Measurements from ENCODE around the gene UGT3A1. TPM values are rescaled to one million over a fixed set of nuclear protein-coding genes. Genes with fewer than 3 reads are reported as not detected.
"Not testable (repeated sequence)": the region's sequence is repeated elsewhere in the genome, so short reads cannot be mapped to it uniquely, and the experiment has no call there.

UGT3A1 gene
- total RNA-seq, 1 donor from 2014 or later = not detected

GRCh38 chr5:36031223-36031622, 40.0 kb upstream of the UGT3A1 start:
- peaks cover 3% of the 10 kb centered on the region for H3K27me3 Mint-ChIP-seq (ENCODE audit: low read depth)
- no peak for DNase-seq (ENCODE audit: low spot score)
- TF ChIP-seq CTCF (IDR thresholded peaks at IDR 0.05) = no peak
- H3K27ac Mint-ChIP-seq (ENCODE audit: unreplicated experiment) = no peak overlapping the region
- H3K4me1 Mint-ChIP-seq (ENCODE audit: low read depth) = no peaks in the 10 kb centered on the region
- H3K36me3 Mint-ChIP-seq (ENCODE audit: low read depth) = no peaks in the 10 kb centered on the region
- no peak overlapping the region for H3K4me3 Mint-ChIP-seq (ENCODE audit: unreplicated experiment)
- H3K9me3 Mint-ChIP-seq (ENCODE audit: low read depth) = peaks cover 8% of the 10 kb centered on the region

- H3K36me3 Mint-ChIP-seq (ENCODE audit: low read depth) = no peaks in the 10 kb centered on the region
- no peak for DNase-seq (ENCODE audit: low spot score)
- H3K4me1 Mint-ChIP-seq (ENCODE audit: low read depth) = no peaks in the 10 kb centered on the region
- H3K9me3 Mint-ChIP-seq (ENCODE audit: low read depth) = peaks cover 8% of the 10 kb centered on the region
- no peak for TF ChIP-seq CTCF (IDR thresholded peaks at IDR 0.05)
- H3K4me3 Mint-ChIP-seq (ENCODE audit: unreplicated experiment) = no peak overlapping the region
- H3K27ac Mint-ChIP-seq (ENCODE audit: unreplicated experiment) = no peak overlapping the region
- peaks cover 4% of the 10 kb centered on the region for H3K27me3 Mint-ChIP-seq (ENCODE audit: low read depth)
Observed at GRCh38 chr5:36029914-36030313, 38.7 kb upstream of the UGT3A1 start.

GRCh38 chr5:36028816-36029465, 37.8 kb upstream of the UGT3A1 start:
- no peak for DNase-seq (ENCODE audit: low spot score)
- H3K36me3 Mint-ChIP-seq (ENCODE audit: low read depth) = no peaks in the 10 kb centered on the region
- peaks cover 10% of the 10 kb centered on the region for H3K27me3 Mint-ChIP-seq (ENCODE audit: low read depth)
- no peak overlapping the region for H3K27ac Mint-ChIP-seq (ENCODE audit: unreplicated experiment)
- H3K9me3 Mint-ChIP-seq (ENCODE audit: low read depth) = peaks cover 18% of the 10 kb centered on the region
- TF ChIP-seq CTCF (IDR thresholded peaks at IDR 0.05) = no peak
- no peaks in the 10 kb centered on the region for H3K4me1 Mint-ChIP-seq (ENCODE audit: low read depth)
- no peak overlapping the region for H3K4me3 Mint-ChIP-seq (ENCODE audit: unreplicated experiment)

- TF ChIP-seq CTCF (IDR thresholded peaks at IDR 0.05) = no peak
- Mint-ChIP-seq H3K4me3 (ENCODE audit: unreplicated experiment) (no peak overlapping the region), H3K36me3 (ENCODE audit: low read depth) (no peaks in the 10 kb centered on the region), H3K9me3 (ENCODE audit: low read depth) (peaks cover 20% of the 10 kb centered on the region), H3K4me1 (ENCODE audit: low read depth) (no peaks in the 10 kb centered on the region), H3K27ac (ENCODE audit: unreplicated experiment) (no peak overlapping the region), H3K27me3 (ENCODE audit: low read depth) (peaks cover 10% of the 10 kb centered on the region)
- DNase-seq (ENCODE audit: low spot score) = no peak
Observed at GRCh38 chr5:36027711-36028110, 36.5 kb upstream of the UGT3A1 start.

- peaks cover 10% of the 10 kb centered on the region for H3K27me3 Mint-ChIP-seq (ENCODE audit: low read depth)
- H3K4me3 Mint-ChIP-seq (ENCODE audit: unreplicated experiment) = no peak overlapping the region
- no peaks in the 10 kb centered on the region for H3K36me3 Mint-ChIP-seq (ENCODE audit: low read depth)
- DNase-seq (ENCODE audit: low spot score) = no peak
- H3K4me1 Mint-ChIP-seq (ENCODE audit: low read depth) = no peaks in the 10 kb centered on the region
- no peak for TF ChIP-seq CTCF (IDR thresholded peaks at IDR 0.05)
- H3K27ac Mint-ChIP-seq (ENCODE audit: unreplicated experiment) = no peak overlapping the region
- H3K9me3 Mint-ChIP-seq (ENCODE audit: low read depth) = peaks cover 24% of the 10 kb centered on the region
Observed at GRCh38 chr5:36026706-36027465, 35.7 kb upstream of the UGT3A1 start.

- Mint-ChIP-seq H3K9me3 (ENCODE audit: low read depth) (peaks cover 32% of the 10 kb centered on the region), H3K27me3 (ENCODE audit: low read depth) (peaks cover 17% of the 10 kb centered on the region)
- not testable (repeated sequence) for DNase-seq (ENCODE audit: low spot score); H3K27ac Mint-ChIP-seq (ENCODE audit: unreplicated experiment); H3K4me3 Mint-ChIP-seq (ENCODE audit: unreplicated experiment); H3K4me1 Mint-ChIP-seq (ENCODE audit: low read depth); H3K36me3 Mint-ChIP-seq (ENCODE audit: low read depth)
Observed at GRCh38 chr5:36022246-36022645, 31.1 kb upstream of the UGT3A1 start.

GRCh38 chr5:36019584-36019983, 28.4 kb upstream of the UGT3A1 start:
- not testable (repeated sequence) for DNase-seq (ENCODE audit: low spot score); H3K27ac Mint-ChIP-seq (ENCODE audit: unreplicated experiment); H3K36me3 Mint-ChIP-seq (ENCODE audit: low read depth); H3K4me3 Mint-ChIP-seq (ENCODE audit: unreplicated experiment); H3K4me1 Mint-ChIP-seq (ENCODE audit: low read depth)
- H3K9me3 Mint-ChIP-seq (ENCODE audit: low read depth) = peaks cover 33% of the 10 kb centered on the region
- peaks cover 10% of the 10 kb centered on the region for H3K27me3 Mint-ChIP-seq (ENCODE audit: low read depth)

Data from chondrocyte (in vitro differentiated cells).